SK-N-SH (cell line): Measurements from ENCODE around the gene BMP6.

Source experiments
- CHD2 ChIP-seq: fragments of 150-350 bp; IDR thresholded peaks from 2 replicates; pipeline ENCODE4 v1.6.1; 2018; ENCODE audit warnings: low read length; ENCODE audit not compliant: partially characterized antibody
- CTCF ChIP-seq: fragments of 200-600 bp; sonication (generic); IDR thresholded peaks from 2 replicates; pipeline ENCODE4 v1.6.1; 2017; ENCODE audit warnings: antibody characterized with exemption, mild to moderate bottlenecking, moderate library complexity
- GABPA ChIP-seq: IDR thresholded peaks from 2 replicates; pipeline ENCODE4 v1.4.0; 2012; ENCODE audit warnings: low read depth, mild to moderate bottlenecking
- JUND ChIP-seq: IDR thresholded peaks from 2 replicates; pipeline ENCODE4 v1.4.0; 2012
- MXI1 ChIP-seq: IDR thresholded peaks from 2 replicates; pipeline ENCODE4 v1.6.1; 2012; ENCODE audit warnings: mild to moderate bottlenecking, low read depth, low read length, improper control_type of control experiment
- POLR2AphosphoS5 ChIP-seq: IDR thresholded peaks from 2 replicates; pipeline ENCODE4 v1.6.1; 2012; ENCODE audit warnings: low read depth, low read length
- RAD21 ChIP-seq: IDR thresholded peaks from 2 replicates; pipeline ENCODE4 v1.6.1; 2012; ENCODE audit warnings: mild to moderate bottlenecking, low read length
- RFX5 ChIP-seq: IDR thresholded peaks from 2 replicates; pipeline ENCODE4 v1.6.1; 2012; ENCODE audit warnings: mild to moderate bottlenecking, improper control_type of control experiment, low read length
- SIN3A ChIP-seq: IDR thresholded peaks from 2 replicates; pipeline ENCODE4 v1.6.1; 2012; ENCODE audit warnings: low read depth, mild to moderate bottlenecking, low read length, moderate library complexity, borderline replicate concordance
- SMC3 ChIP-seq: IDR thresholded peaks from 2 replicates; pipeline ENCODE4 v1.6.1; 2012; ENCODE audit warnings: low read depth, low read length, improper control_type of control experiment
- USF2 ChIP-seq: fragments of 150-350 bp; IDR thresholded peaks from 2 replicates; pipeline ENCODE4 v1.6.1; 2017; ENCODE audit warnings: antibody characterized with exemption, low read length, low read depth, borderline replicate concordance
- YY1 ChIP-seq: IDR thresholded peaks from 2 replicates; pipeline ENCODE4 v1.4.0; 2012; ENCODE audit warnings: low read depth, mild to moderate bottlenecking
- TF ChIP-seq, protein P1 (sequence below): IDR thresholded peaks from 2 replicates; pipeline ENCODE4; 2012

GRCh38 chr6:7895125-7895423 is 169.2 kb downstream of the BMP6 start:
- TF ChIP-seq CTCF (no peak), USF2 (no peak), YY1 (no peak), CHD2 (no peak), RFX5 (no peak), SMC3 (no peak), RAD21 (no peak), SIN3A (no peak), MXI1 (no peak), GABPA (no peak), JUND (no peak), POLR2AphosphoS5 (no peak)
- TF ChIP-seq, protein P1, sequence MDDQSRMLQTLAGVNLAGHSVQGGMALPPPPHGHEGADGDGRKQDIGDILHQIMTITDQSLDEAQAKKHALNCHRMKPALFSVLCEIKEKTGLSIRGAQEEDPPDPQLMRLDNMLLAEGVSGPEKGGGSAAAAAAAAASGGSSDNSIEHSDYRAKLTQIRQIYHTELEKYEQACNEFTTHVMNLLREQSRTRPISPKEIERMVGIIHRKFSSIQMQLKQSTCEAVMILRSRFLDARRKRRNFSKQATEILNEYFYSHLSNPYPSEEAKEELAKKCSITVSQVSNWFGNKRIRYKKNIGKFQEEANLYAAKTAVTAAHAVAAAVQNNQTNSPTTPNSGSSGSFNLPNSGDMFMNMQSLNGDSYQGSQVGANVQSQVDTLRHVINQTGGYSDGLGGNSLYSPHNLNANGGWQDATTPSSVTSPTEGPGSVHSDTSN: no peak
